Measurements from ENCODE around the gene NFILZ. TPM values are rescaled to one million over a fixed set of nuclear protein-coding genes. Genes with fewer than 3 reads are reported as not detected.
A peak's percentile ranks its signal among the peaks of the same experiment; 100 is the strongest.

NFILZ gene
- total RNA-seq, 2 donors from 2014 or later: not detected

DNA sequence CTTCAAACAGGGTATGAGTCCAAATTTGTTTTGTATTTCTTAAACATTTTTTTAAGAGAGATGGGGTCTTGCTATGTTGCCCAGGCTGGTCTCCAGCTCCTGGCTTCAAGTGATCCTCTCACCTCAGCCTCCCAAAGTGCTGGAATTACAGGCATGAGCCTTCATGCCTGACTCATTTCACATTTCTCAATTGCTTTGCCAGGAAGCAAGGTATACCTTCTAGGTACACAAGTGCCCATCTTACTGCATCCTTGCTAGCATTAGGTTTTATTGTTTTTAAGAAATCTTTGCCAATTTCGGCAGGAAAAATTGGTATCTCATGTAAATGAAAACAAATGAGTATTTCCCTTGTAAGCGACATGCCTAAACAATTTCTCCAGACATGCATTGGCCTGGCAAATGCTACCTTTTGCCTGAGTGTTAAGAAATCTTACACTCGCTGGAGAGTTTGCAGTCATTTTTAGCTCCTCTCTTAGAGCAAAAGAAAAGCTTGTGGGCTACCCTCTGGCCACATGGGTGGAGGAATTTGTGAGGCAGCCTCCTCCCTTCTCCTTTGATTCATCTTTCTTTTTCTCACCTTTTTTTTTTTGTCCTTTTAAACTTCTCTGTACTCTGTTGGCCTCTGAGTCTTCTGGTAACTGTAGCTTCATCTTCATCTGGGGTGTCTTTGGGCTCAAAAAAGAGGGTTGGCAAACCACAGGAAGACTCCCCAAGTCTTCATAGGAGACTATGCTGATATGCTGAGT, 35.2 kb downstream of the NFILZ start:
- no peaks in the 10 kb centered on the region for H3K27me3 Mint-ChIP-seq
- ATAC-seq (peak; percentile 29 to 34), DNase-seq (ENCODE audit: low spot score) (no peak)
- H3K9me3 Mint-ChIP-seq: no peaks in the 10 kb centered on the region
- H3K36me3 Mint-ChIP-seq: no peaks in the 10 kb centered on the region
- H3K4me1 Mint-ChIP-seq (ENCODE audit: low read depth in 2 of 2): peaks cover 62 to 64% of the 10 kb centered on the region in 2 donors
- H3K27ac Mint-ChIP-seq: peak overlapping the region; percentile 37 to 64
- peak overlapping the region; percentile 21 for H3K4me3 Mint-ChIP-seq

DNA sequence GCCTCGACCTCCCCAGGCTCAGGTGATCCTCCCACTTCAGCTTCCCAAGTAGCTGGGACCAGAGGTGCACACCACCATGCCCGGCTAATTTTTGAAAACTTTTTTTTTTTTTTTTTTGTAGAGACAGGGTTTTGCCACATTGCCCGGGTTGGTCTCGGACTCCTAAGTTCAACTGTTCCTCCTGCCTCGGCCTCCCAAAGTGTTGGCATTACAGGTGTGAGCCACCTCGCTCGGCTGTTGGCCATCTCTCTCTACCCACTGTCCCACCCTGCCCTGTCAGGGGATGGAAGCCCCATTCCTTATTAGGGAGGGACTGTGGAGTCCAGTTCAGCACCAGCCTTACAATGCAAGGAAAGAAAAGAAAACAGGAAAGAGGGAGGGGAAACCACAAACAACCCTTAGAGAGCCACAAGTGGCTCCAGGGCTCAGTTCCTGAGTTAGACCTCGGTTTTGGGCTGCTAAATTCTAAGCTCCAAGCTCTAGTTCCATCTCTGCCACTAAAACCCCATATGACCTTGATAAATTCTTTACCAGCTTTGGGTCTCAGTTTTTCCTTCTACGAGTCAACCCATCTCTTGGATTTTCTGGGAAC, 36.5 kb downstream of the NFILZ start:
- ATAC-seq (no peak), DNase-seq (ENCODE audit: low spot score) (no peak)
- no peak overlapping the region for H3K4me3 Mint-ChIP-seq
- peak overlapping the region in 1 of 2 donors; percentile 27 for H3K27ac Mint-ChIP-seq
- peaks cover 65 to 73% of the 10 kb centered on the region in 2 donors for H3K4me1 Mint-ChIP-seq (ENCODE audit: low read depth in 2 of 2)
- H3K9me3 Mint-ChIP-seq: no peaks in the 10 kb centered on the region
- H3K27me3 Mint-ChIP-seq: no peaks in the 10 kb centered on the region
- H3K36me3 Mint-ChIP-seq: no peaks in the 10 kb centered on the region

DNA sequence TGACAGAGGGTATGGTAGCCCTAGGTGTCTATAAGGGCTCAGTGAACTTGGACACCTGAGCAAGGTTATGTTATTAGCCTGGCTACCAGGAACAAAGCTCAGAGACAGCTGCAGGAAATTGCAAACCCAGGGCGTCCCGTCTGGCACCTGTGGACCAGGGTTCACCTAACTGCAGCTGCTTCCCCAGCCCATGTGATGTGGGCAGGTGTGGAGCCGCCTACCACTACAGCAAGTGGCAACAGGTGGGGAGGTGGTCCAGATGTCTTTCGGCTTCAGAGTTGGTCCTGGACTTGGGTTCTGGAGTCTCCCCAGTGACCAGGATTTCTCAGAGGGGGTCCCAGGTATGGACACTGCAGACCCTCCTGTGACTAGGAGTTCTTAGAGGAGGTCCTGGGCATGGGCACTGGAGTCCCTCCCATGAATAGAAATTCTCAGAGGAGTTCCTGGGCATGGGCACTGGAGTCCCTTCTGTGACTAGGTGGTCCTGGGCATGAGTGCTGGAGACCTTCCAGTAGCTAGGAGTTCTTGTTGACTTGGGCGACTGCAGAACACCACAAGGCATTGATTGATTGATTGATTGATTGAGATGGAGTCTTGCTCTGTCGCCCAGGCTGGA, 43.0 kb downstream of the NFILZ start:
- Mint-ChIP-seq H3K27ac (no peak overlapping the region), H3K27me3 (peaks cover 2 to 6% of the 10 kb centered on the region in 2 donors), H3K4me3 (no peak overlapping the region), H3K36me3 (peaks cover 7% of the 10 kb centered on the region), H3K4me1 (ENCODE audit: low read depth in 2 of 2) (peaks cover 36 to 43% of the 10 kb centered on the region in 2 donors), H3K9me3 (peaks cover 12% of the 10 kb centered on the region)
- DNase-seq (ENCODE audit: low spot score) (no peak), ATAC-seq (no peak)

DNA sequence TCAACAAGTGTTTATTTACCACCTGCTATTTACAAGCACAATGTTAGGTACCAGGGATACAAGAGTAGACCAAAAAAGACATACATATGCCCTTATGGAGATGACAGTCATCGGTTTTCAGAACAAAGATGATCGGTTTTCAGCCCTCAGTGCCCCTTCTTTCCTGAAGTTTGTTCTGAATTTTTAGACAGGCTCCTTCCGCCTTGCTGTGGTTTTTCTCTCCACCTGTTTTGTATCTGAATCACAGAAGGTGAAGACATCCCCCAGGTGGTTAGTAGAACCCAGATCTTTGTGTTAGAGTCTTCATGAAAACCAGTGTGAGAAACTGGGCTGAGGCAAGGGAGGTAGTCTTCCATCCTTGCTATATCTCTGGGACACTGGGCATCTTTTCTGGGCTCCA, 44.6 kb downstream of the NFILZ start:
- Mint-ChIP-seq H3K27me3 (peaks cover 2 to 8% of the 10 kb centered on the region in 2 donors), H3K9me3 (peaks cover 14% of the 10 kb centered on the region), H3K4me3 (no peak overlapping the region), H3K36me3 (peaks cover 10% of the 10 kb centered on the region), H3K4me1 (ENCODE audit: low read depth in 2 of 2) (peaks cover 27 to 32% of the 10 kb centered on the region in 2 donors), H3K27ac (no peak overlapping the region)
- no peak for ATAC-seq
- DNase-seq (ENCODE audit: low spot score): no peak

DNA sequence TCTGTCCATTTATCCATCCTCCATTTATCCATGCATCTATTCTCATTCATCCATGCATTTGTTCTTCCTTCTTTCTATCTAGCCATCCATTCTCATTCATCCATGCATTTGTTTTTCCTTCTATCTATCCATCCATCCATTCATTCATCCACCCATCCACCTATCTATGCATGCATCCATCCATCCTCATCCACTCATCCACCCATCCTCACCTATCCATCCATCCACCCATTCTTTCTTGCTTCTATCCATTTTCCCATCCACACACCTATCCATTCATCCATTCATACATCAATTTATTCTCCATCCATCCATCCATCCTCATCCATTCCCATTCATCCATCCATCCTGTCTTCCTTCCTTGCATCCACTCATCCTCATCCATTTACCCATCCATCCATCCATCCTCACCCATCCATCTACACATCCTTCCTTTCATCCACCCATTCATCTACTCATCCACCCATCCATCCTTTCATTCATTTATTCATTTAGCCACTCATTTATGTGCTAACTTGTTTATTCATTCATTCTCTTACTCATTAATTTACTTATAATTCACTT, 47.9 kb downstream of the NFILZ start:
- ATAC-seq: no peak
- peak overlapping the region; percentile 2 for H3K4me3 Mint-ChIP-seq
- DNase-seq (ENCODE audit: low spot score): no peak
- no peak overlapping the region for H3K27ac Mint-ChIP-seq
- peaks cover 10% of the 10 kb centered on the region for H3K36me3 Mint-ChIP-seq
- peaks cover 36 to 39% of the 10 kb centered on the region in 2 donors for H3K4me1 Mint-ChIP-seq (ENCODE audit: low read depth in 2 of 2)
- peaks cover 19% of the 10 kb centered on the region for H3K9me3 Mint-ChIP-seq
- H3K27me3 Mint-ChIP-seq: peaks cover 2 to 8% of the 10 kb centered on the region in 2 donors

Other genes with a start within 250 kb of the NFILZ start
- 100 to 1,000 TPM; 102 to 105 TPM for gene RAB11B, start 240.3 kb upstream of the NFILZ start, total RNA-seq
- 10 to 100 TPM; 13.7 to 17.0 TPM for gene MARCHF2, start 217.3 kb upstream of the NFILZ start, total RNA-seq
- gene HNRNPM, start 185.7 kb upstream of the NFILZ start, total RNA-seq: 100 to 1,000 TPM; 259 to 373 TPM
- gene PRAM1, start 128.0 kb upstream of the NFILZ start, total RNA-seq: 1 to 10 TPM; 1.5 to 2.0 TPM
- gene ZNF414, start 116.5 kb upstream of the NFILZ start, total RNA-seq: 10 to 100 TPM; 15.5 to 16.8 TPM
- 100 to 1,000 TPM; 216 to 232 TPM for gene MYO1F, start 53.2 kb upstream of the NFILZ start, total RNA-seq
- 10 to 100 TPM in 1 of 2 donors, 1 to 10 TPM in 1; 8.2 to 11.3 TPM for gene ADAMTS10, start 19.9 kb upstream of the NFILZ start, total RNA-seq
- not detected for gene ACTL9, start 68.2 kb downstream of the NFILZ start, total RNA-seq
- not detected for gene OR2Z1, start 91.0 kb downstream of the NFILZ start, total RNA-seq
- 10 to 100 TPM; 19.2 to 23.1 TPM for gene ZNF558, start 201.7 kb downstream of the NFILZ start, total RNA-seq
- not detected for gene MBD3L1, start 201.7 kb downstream of the NFILZ start, total RNA-seq

Measured in natural killer cell treated with Interleukin-12 subunit alpha and Interleukin-12 subunit beta and Interleukin-15 and Interleukin-18, amount 100 ng/mL, for 72 hours (primary cell).